HuH-7.5 (cell line): Measurements from ENCODE around the gene BPTF.
"Not testable (repeated sequence)": the region's sequence is repeated elsewhere in the genome, so short reads cannot be mapped to it uniquely, and the experiment has no call there.

Source experiments
- DNase-seq: peaks from one replicate; pipeline ENCODE4 v3.0.0; 2011; ENCODE audit warnings: low spot score

Gene BPTF

GRCh38 chr17:68016838-68017237 is 191.5 kb downstream of the BPTF start:
- no peak for DNase-seq

GRCh38 chr17:68018493-68018892 is 193.2 kb downstream of the BPTF start:
- not testable (repeated sequence) for DNase-seq

GRCh38 chr17:68019336-68019674 is 194.0 kb downstream of the BPTF start:
- DNase-seq = no peak

- DNase-seq = peak; percentile 87
Measured at GRCh38 chr17:68019675-68020408, 194.5 kb downstream of the BPTF start.

GRCh38 chr17:68020409-68020756 is 195.1 kb downstream of the BPTF start:
- DNase-seq = peak; percentile 59

GRCh38 chr17:68020791-68021190 is 195.5 kb downstream of the BPTF start:
- not testable (repeated sequence) for DNase-seq

GRCh38 chr17:68021963-68022362 is 196.7 kb downstream of the BPTF start:
- no peak for DNase-seq

GRCh38 chr17:68022547-68022946 is 197.2 kb downstream of the BPTF start:
- not testable (repeated sequence) for DNase-seq

- DNase-seq = peak; percentile 56
Measured at GRCh38 chr17:68029512-68030215, 204.4 kb downstream of the BPTF start.
